Heart right ventricle (tissue), 16 donors: ENCODE results near the gene STAT6. TPM values are rescaled to one million over a fixed set of nuclear protein-coding genes. Genes with fewer than 3 reads are reported as not detected.
A peak's percentile ranks its signal among the peaks of the same experiment; 100 is the strongest.

Source experiments
- ATAC-seq, 8 donors: fragments of 200-7000 bp; cut with Tn5 transposase; one replicate each; pipeline ENCODE4 v1.9.1; 2020; ENCODE audit warnings: mild to moderate bottlenecking in 8 of 8, moderate library complexity in 8 of 8, moderate number of reproducible peaks in 1 of 8
- DNase-seq, 2 donors: peaks; one replicate each; pipeline ENCODE4 v3.0.0-alpha.2; 2020
- H3K27ac ChIP-seq, 10 donors: fragments of 200-600 bp; sonication (generic) in 2 of 10; one replicate each; pipeline versions ENCODE4 v1.5.0 to v1.8.0; 2020 to 2022; ENCODE audit warnings: mild to moderate bottlenecking in 3 of 10
- H3K27me3 ChIP-seq, 7 donors: fragments of 200-600 bp; one replicate each; pipeline ENCODE4 v1.8.0; 2021 to 2022; ENCODE audit warnings: mild to moderate bottlenecking in 2 of 7
- H3K36me3 ChIP-seq, 9 donors: fragments of 200-600 bp; sonication (generic) in 1 of 9; one replicate each; pipeline versions ENCODE4 v1.5.0 to v1.8.0; 2020 to 2022; ENCODE audit warnings: mild to moderate bottlenecking in 2 of 9
- H3K4me1 ChIP-seq, 9 donors: fragments of 200-600 bp; sonication (generic) in 1 of 9; one replicate each; pipeline versions ENCODE4 v1.5.0 to v1.8.0; 2020 to 2022; ENCODE audit warnings: mild to moderate bottlenecking in 4 of 9
- H3K4me3 ChIP-seq, 10 donors: fragments of 200-600 bp; sonication (generic) in 2 of 10; one replicate each; pipeline versions ENCODE4 v1.5.0 to v1.8.0; 2020 to 2022; ENCODE audit warnings: mild to moderate bottlenecking in 7 of 10, moderate library complexity in 2 of 10
- H3K9me3 ChIP-seq, 11 donors: fragments of 200-600 bp in 10 of 11; sonication (generic) in 2 of 11; one replicate each; pipeline versions ENCODE4 v1.5.0 to v1.8.0; 2013 to 2022; ENCODE audit warnings: mild to moderate bottlenecking in 2 of 11, control low read depth in 1 of 11, moderate library complexity in 1 of 11
- WGBS, 2 donors: extraction: QIAGEN DNeasy Blood & Tissue Kit; methylation state at CpG; one replicate each; pipeline ENCODE4 v1.1.7; 2013; ENCODE audit warnings: inconsistent platforms in 1 of 2; 5-methylcytosine and 5-hydroxymethylcytosine counted together
- intact Hi-C, 10 donors: fragments of 100-400 bp; cut with DNase I; formaldehyde crosslinking; loops; one replicate each; pipeline versions ENCODE4 v1.11.1 to v1.14.2; 2022
- polyA plus RNA-seq, 2 donors: library from polyadenylated mRNA; stranded (reverse); fragments of 200-250 nt; gene quantifications; one replicate each; pipeline ENCODE4 v1.2.3, GENCODE V29; 2013
- total RNA-seq, 10 donors: library from RNA; stranded (reverse); fragmentation: NEBNext Ultra II Directional in 3 of 10; extraction: Animal tissue kit (Norgen Biotek cat#: 25700) in 3 of 10; gene quantifications; one replicate each; pipeline versions ENCODE4 v1.2.1 to v1.2.4, GENCODE V29; 2021 to 2023
- TF ChIP-seq, protein P1 (sequence below), 9 donors: fragments of 200-600 bp; sonication (generic) in 2 of 9; IDR thresholded peaks; one replicate each; pipeline versions ENCODE4 v1.5.0 to v1.8.0; 2021 to 2022; ENCODE audit warnings: antibody characterized with exemption in 9 of 9, mild to moderate bottlenecking in 5 of 9, moderate library complexity in 1 of 9
- donor health status: Arrhythmogenic right ventricular cardiomyopathy.
- donor health status: ischemic (EF 13 %, LVEDD 7.1; RV severe dilation, severe dysfunction).
- donor health status: healthy with polysubstance abuse.
- donor health status: DM: no; HTN: yes; CAD: no.
- donor health status: DM: no; HTN: no; CAD: no.
- donor health status: ischemic (EF 25% LVEDD 6.9; RV normal size, moderate dysfunction).
- donor health status: ischemic (EF 25% LVEDD 5.7; RV mildly dilated, moderate dysfunction).
- donor health status: healthy.
- donor health status: DM: yes; HTN: yes; CAD: no.
- donor health status: Ischemic cardiomyopathy.
- donor health status: ischemic (EF 35%, LVEDD 5.7; RV mildly dilated, moderate dysfunction).
- donor health status: nonischemic (EF 11% LVEDD 7.7; RV severe dilation, severe dysfunction).
- donor health status: DM: yes; HTN: yes; CAD: no.
- donor health status: PGD.
- donor health status: ischemic (EF 29% LVEDD 5.4; RV normal size, mild dysfunction).
- donor health status: nonischemic (EF 23%, LVEDD 6.1; RV moderate dilation, normal function).

STAT6 gene
- total and polyA plus RNA-seq, 12 donors: 23.3 to 77.8 (median 38.0) TPM

DNA sequence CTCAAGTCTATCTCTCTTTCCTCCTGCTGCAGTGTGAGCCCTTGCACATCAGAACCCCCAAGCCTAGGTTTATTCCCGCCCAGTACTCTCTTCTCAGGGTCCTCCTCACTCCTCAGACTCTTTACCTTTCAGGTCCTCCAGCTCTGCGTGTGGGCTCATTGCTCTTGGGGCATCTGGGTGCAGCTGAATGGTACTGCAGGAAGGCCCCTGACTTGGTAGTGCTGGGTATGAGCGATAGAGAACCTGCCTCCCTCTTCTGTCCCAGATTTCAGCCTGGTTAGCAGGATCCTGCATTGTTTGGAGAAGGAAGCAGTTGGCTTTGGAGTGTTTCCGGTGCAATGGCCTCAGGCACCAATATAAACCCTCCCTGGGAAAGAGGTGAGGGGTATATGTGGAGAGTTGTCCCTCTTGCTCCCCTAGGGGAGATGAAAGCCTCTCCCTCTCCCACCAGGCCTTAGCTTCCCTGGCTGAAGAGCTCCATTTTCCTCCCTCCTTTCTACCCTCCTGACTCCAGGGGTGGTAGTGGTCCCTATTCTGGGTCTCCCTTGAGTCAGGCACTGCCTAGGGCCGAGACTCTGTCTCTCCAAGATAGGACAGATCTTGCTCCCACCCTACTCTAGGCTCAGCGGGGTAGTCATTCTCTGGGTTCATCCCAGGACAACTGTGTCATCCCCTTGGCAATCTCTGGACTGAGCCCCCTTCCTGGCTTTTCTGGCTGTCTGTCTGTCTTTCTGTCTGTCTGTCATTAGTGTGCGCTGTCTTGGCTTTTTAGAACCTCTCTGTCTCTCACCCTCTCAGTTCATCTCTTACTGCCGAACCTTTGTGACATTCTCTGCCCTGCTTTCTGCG lies 21.0 kb upstream of the STAT6 start:
- peaks cover 0 to 20% (median 0%) of the 10 kb centered on the region in 7 donors for H3K27me3 ChIP-seq
- TF ChIP-seq, protein P1, sequence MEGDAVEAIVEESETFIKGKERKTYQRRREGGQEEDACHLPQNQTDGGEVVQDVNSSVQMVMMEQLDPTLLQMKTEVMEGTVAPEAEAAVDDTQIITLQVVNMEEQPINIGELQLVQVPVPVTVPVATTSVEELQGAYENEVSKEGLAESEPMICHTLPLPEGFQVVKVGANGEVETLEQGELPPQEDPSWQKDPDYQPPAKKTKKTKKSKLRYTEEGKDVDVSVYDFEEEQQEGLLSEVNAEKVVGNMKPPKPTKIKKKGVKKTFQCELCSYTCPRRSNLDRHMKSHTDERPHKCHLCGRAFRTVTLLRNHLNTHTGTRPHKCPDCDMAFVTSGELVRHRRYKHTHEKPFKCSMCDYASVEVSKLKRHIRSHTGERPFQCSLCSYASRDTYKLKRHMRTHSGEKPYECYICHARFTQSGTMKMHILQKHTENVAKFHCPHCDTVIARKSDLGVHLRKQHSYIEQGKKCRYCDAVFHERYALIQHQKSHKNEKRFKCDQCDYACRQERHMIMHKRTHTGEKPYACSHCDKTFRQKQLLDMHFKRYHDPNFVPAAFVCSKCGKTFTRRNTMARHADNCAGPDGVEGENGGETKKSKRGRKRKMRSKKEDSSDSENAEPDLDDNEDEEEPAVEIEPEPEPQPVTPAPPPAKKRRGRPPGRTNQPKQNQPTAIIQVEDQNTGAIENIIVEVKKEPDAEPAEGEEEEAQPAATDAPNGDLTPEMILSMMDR (IDR thresholded peaks at IDR 0.05): no peak
- peak overlapping the region; percentile 27 to 100 (median 98) for H3K27ac ChIP-seq
- ATAC-seq (no peak), DNase-seq (no peak)
- no peaks in the 10 kb centered on the region for H3K9me3 ChIP-seq
- H3K4me3 ChIP-seq: peak overlapping the region in 9 of 10 donors; percentile 3 to 99 (median 83)
- 39 to 49% methylated on average over 9 of the region's 9 CpGs for WGBS, 2 donors
- intact Hi-C loops: no loop called here
- H3K36me3 ChIP-seq: peaks cover 0 to 6% (median 0%) of the 10 kb centered on the region in 9 donors
- peaks cover 20 to 92% (median 74%) of the 10 kb centered on the region in 9 donors for H3K4me1 ChIP-seq

DNA sequence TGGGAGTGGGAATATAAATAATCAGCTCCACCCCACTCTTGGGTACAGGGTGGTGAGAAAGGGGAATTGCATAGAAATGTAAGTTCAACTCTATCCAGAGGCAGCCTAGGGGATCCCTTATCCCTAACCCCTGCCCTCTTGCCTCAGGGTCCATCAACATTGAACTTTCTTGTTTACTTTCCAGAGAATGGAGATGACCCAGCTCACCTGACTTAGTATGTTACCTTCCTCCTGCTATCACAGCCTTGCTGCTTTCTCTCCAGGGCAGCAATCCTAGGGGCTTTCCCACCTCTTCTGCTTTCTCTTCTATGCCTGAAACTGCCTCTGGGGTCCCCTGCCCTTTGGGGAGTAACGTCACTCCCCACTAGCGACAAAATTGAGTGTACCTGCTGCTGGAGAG lies 19.8 kb upstream of the STAT6 start:
- Histone ChIP-seq H3K4me3 (peak overlapping the region in 9 of 10 donors; percentile 18 to 99 (median 84)), H3K4me1 (peaks cover 20 to 88% (median 68%) of the 10 kb centered on the region in 9 donors), H3K36me3 (peaks cover 0 to 6% (median 0%) of the 10 kb centered on the region in 9 donors), H3K9me3 (no peaks in the 10 kb centered on the region), H3K27me3 (peaks cover 0 to 20% (median 0%) of the 10 kb centered on the region in 7 donors), H3K27ac (peak overlapping the region in 9 of 10 donors; percentile 39 to 100 (median 99))
- 65 to 68% methylated on average over 2 of the region's 2 CpGs for WGBS, 2 donors
- no peak for ATAC-seq
- DNase-seq: no peak
- TF ChIP-seq, protein P1 (IDR thresholded peaks at IDR 0.05): no peak
- intact Hi-C loops: no loop called here

DNA sequence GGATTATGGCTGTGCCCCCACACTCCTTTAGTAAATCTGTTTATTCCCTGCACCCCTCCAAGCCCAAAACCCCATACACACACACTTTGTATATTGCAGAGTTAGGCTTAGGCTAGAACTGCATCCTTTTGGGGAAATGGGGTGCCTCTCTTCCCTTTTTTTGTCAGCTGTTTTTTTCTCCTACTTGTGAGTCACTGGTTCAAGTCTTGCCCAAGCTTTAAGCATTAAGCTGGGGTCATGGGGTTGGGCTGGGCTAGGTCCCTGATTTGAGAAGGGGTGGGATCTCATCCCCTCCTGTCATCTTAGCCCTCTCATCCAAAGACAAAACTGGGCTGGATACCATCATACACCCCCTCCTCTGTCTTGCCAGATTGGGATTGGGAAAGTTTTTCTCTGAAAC lies 18.7 kb upstream of the STAT6 start:
- TF ChIP-seq, protein P1 (IDR thresholded peaks at IDR 0.05): no peak
- Histone ChIP-seq H3K36me3 (no peaks in the 10 kb centered on the region), H3K4me3 (peak overlapping the region in 9 of 10 donors; percentile 65 to 99 (median 84)), H3K27me3 (peaks cover 0 to 20% (median 0%) of the 10 kb centered on the region in 7 donors), H3K27ac (peak overlapping the region; percentile 71 to 100 (median 98)), H3K9me3 (no peaks in the 10 kb centered on the region), H3K4me1 (peaks cover 15 to 77% (median 58%) of the 10 kb centered on the region in 9 donors)
- DNase-seq (no peak), ATAC-seq (peak in 1 of 8 donors; percentile 28)
- intact Hi-C loops: loop anchor here in 2 of 10 donors (5.0 kb wide), 2 partner anchors 42 to 112 kb away; no protein-coding TSS in a partner anchor

DNA sequence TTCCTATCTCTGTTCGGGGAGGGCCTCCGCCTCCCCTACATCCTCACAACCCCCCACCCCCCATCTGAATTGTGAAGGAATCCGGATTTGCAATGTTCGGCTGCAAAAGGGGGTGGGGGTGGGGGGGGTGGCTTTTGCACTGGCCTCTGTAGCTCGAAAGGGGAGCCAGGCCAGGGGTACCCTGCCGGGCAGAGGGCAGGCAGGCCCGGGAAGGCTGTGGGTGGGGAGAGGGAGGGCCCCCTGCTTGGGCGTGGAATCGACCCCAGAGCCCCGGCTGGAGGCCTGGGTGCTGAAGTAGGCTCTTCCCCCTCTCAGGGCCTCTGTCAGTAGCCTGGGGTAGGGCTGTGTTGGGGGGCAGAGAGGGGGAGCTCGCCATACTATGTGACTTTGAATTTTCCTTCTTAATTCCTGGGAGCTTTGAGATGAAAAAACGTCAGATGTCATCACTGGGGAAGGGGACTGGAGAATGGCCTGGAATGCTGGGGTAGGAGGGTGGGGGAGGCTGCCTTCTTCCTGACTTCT lies 18.2 kb upstream of the STAT6 start:
- peak overlapping the region; percentile 71 to 100 (median 98) for H3K27ac ChIP-seq
- peak overlapping the region; percentile 60 to 99 (median 84) for H3K4me3 ChIP-seq
- peaks cover 0 to 20% (median 0%) of the 10 kb centered on the region in 7 donors for H3K27me3 ChIP-seq
- 12 to 21% methylated on average over 12 of the region's 12 CpGs for WGBS, 2 donors
- TF ChIP-seq, protein P1 (IDR thresholded peaks at IDR 0.05): no peak
- H3K9me3 ChIP-seq: no peaks in the 10 kb centered on the region
- H3K4me1 ChIP-seq: peaks cover 15 to 72% (median 52%) of the 10 kb centered on the region in 9 donors
- no peaks in the 10 kb centered on the region for H3K36me3 ChIP-seq
- ATAC-seq: no peak
- intact Hi-C loops: loop anchor here in 2 of 10 donors (5.0 kb wide), 2 partner anchors 43 to 113 kb away; no protein-coding TSS in a partner anchor
- no peak for DNase-seq
